Activated CD4-positive, CD25-positive, alpha-beta regulatory T cell treated with anti-CD3 and anti-CD28 coated beads, Interleukin-2, amount 50 U/mL, for 72 hours (primary cell): Measurements from ENCODE around the gene PRSS16.

Experiments used
- DNase-seq: peaks from one replicate; pipeline ENCODE4 v3.0.0; 2021

Gene PRSS16

GRCh38 chr6:27286141-27286540, 38.6 kb downstream of the PRSS16 start:
- DNase-seq = no peak

DNA sequence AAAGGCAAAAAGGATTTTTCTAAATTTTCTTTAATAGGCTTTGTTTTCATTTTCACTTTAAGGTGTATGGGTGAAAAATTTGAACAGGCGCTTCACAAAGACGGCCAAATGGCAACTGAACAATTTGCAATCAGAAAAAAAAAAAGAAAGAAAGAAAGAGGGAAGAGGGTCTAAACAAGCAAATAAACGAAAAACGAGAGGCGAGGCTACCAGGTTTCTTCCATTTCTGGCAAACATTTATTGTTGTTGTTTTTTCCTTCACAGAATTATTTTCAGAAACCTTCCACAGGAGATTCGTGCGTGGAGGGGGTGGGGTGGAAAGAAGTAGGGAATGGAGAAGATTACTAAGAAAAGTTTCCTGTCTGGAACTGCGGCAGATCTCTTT, 40.2 kb downstream of the PRSS16 start:
- no peak for DNase-seq

- no peak for DNase-seq
Observed at GRCh38 chr6:27288136-27289044, 40.9 kb downstream of the PRSS16 start.

DNA sequence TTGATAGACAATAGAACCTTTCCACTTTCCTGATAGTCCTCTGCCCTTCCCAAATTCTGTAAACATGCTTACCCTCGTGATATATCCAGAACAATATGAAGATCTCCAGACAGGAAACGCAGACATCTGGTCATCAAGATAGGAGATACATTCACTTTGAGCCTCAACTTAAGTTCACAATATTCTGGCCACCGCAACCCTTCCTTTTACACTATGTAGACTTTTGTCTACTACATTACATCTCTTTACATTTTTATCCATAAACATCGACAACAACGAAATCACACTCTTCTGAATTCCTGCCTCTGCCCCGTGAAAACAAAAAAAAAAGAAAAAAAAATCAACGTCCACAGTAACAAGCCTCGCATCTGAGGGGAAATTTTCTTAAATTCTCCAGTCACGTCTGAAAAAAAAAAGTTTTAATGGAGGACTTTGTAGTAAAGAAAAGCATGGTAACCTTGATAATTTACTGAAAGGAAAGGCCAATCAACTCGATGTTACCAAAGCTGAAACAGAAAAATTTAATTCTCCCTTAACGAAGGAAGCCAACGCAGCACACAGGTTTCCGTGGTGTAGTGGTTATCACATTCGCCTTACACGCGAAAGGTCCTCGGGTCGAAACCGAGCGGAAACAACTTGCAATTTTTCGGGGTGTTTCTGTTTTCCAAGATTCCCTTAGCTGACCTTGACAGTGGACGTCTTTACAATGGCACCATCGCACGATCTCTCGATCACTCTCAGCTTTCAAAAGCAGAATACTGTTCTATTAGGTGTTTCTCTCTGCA, 42.8 kb downstream of the PRSS16 start:
- DNase-seq = no peak

DNA sequence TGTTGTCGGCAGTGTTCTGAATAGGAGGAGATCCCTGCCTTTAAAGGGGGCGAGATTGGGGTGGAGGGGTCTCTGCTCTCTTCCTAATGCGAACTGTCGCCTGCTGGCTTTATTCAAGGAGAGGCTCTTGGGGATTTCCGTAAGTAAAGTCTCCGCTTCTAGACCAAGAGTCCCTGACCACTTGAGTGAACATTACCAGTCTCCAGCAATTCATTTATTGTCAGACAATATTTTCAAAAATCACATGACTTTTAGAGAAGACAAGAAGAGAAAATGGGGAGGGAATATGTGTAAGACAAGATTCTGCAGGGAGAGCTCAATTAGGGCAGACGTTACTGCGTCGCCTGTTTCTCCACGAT, 43.3 kb downstream of the PRSS16 start:
- DNase-seq = no peak

DNA sequence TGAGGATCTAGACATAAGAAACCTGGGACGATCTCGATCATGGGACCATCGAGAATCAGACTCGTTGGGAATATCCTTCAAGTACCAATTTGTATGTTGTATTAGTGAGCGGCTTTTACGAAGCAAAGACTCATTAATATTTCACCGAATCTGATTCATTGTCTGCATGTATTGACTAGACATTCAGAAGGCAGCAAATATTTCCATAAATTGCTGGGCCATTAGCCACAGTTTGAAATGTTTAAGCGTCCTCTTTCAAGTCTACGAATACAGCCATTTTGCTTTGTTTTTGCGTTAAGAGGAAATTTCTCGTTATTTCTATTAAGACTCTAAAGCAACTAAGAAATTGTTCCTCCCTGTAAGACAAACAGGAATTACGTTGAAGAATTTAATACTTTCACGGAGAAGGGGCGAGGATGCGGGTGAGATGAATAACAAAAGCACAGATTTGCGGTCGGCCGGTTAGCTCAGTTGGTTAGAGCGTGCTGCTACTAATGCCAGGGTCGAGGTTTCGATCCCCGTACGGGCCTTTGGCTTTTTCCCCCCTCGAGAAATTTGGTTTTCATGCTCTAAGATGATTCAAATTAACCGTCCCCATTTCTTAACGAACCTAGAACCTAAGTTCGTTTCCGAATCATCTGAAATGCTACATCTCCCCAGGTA, 46.1 kb downstream of the PRSS16 start:
- no peak for DNase-seq

DNA sequence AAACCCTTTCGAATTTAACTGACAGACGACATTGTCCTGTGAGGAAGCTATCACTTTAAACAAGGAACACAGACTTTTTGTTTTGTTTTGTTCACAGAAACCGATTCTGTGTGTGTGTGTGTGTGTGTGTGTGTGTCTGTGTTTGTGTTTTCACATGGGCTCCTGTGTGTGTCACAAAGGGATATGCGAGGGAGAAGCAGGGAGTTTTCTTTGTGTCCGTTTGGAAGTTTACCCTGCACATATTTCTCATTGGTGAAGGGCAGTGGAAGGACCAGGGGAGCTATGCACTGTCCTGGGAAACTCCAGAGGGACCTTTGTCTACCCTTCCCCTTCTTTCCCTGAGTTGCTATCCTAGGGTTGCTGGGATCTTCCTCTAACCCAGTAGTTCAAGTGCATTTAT, 46.9 kb downstream of the PRSS16 start:
- no peak for DNase-seq

GRCh38 chr6:27295301-27296079, 48.0 kb downstream of the PRSS16 start:
- no peak for DNase-seq

DNA sequence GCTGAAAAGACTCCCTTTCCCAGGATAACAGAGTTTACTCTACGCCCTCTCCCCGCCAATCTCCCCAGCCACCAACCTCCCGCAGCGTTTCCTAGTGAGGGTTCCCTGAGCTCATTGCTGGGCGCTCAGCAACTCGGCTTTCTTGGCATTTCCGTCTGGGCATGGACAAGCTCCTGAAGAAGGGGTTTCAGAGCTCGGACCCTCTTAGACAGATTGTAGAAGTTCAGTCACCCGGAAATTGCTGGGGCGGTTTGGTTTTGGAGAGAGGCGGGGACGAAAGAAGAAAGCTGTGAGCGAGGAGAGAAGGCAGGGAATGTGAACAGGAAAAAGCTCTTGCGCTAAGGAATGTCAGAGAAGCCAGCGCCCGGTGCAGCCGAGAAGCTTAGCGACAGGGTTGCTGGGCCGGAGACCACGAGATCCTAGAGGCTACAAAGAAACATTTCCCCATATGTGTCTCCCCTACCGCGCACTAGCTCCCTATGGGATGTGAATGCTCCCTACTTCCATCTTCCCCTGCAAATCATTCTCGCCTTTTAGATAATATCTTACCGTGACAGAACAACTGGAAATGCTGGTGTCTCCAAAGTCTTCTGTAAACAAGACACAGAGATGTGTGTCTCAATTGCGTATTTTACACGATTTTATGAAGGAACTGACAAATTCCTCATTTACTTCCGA, 48.7 kb downstream of the PRSS16 start:
- no peak for DNase-seq

DNA sequence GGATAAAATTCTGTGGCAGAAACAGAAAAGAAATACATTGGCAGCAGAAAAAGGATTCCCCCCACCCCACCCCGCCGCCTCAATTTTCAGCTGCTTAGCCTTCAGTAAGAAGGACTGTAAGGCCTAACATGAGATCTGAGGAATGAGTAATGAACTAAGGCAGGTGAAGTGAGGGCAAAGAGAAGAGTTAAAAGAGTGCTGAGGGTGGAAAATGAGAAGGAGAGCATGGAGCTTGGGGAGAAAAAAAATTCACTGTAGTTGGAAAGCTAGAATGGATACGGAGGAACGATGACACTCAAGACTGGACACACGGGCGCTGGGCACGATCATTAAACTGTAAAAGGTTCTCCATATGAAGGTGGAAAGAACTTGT, 50.0 kb downstream of the PRSS16 start:
- no peak for DNase-seq

GRCh38 chr6:27297857-27298730, 50.6 kb downstream of the PRSS16 start:
- DNase-seq = no peak

DNA sequence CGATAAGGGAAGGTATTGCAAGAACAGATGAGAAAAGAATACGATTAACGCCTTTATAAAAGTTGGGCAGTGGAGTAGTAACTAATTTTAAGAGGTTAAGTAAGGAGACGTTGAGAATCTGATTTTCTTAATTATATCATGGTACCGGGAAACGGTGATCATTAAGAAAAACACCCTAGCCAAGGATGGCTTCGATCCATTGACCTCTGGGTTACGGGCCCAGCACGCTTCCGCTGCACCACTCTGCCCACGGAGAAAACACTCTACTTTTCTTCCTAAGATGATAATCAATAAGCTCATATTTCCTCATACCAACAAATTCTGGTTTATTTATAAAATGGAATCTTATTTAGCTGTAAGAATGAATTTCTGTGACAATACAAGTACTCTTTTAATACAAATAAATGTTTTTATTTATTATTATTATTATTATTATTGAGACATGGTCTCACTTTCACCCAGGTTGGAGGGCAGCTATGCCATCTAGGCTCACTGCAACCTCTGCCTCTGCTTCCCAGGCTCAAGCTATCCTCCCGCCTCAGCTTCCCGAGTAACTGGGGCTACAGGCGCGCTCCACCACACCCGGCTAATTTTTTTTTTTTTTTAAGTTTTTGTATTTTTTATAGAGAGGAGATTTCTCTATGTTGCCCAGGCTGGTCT, 56.2 kb downstream of the PRSS16 start:
- DNase-seq = no peak
